SK-N-SH (cell line): ENCODE data around the gene KLHDC8A. TPM values are rescaled to one million over a fixed set of nuclear protein-coding genes. Genes with fewer than 3 reads are reported as not detected.

Experiments used
- CTCF ChIA-PET: fragments of 300-600, 350-600 bp; formaldehyde crosslinking; extraction: SDS; loops from one replicate; lab custom pipeline; 2021; lab: Yijun Ruan, JAX
- POLR2A ChIA-PET: fragments of 350-600 bp; sonication (Branson Sonifier 250); formaldehyde crosslinking; extraction: SDS; loops from one replicate; lab custom pipeline; 2020; ENCODE audit warnings: antibody characterized with exemption, inconsistent platforms; lab: Yijun Ruan, JAX
- DNase-seq: peaks from one replicate; pipeline ENCODE4 v3.0.0; 2012
- H2AFZ ChIP-seq: fragments of 200-600 bp; sonication (generic); 2 replicates; pipeline ENCODE4 v1.8.1; 2016; ENCODE audit warnings: antibody characterized with exemption, mild to moderate bottlenecking, low read depth
- H3F3A ChIP-seq: fragments of 200-600 bp; sonication (generic); replicated peaks from 2 replicates; pipeline ENCODE3; 2016; ENCODE audit warnings: antibody characterized with exemption, mild to moderate bottlenecking; ENCODE audit not compliant: insufficient read depth
- H3K27ac ChIP-seq, 2 experiments: fragments of 200-500 bp in 1 of 2; fragments of 200-600 bp in 1 of 2; sonication (Bioruptor generic) in 1 of 2; sonication (generic), shearing (Covaris generic) in 1 of 2; 2 replicates each; pipeline versions ENCODE4 v1.5.1 to v1.6.1; 2014 to 2016; ENCODE audit warnings: low read depth in 2 of 2, inconsistent platforms in 1 of 2, low read length in 1 of 2, mild to moderate bottlenecking in 1 of 2, mixed read lengths in 1 of 2
- H3K27me3 ChIP-seq: fragments of 200-600 bp; sonication (generic), shearing (Covaris generic); 2 replicates; pipeline ENCODE4 v1.6.1; 2016; ENCODE audit warnings: mixed run types; ENCODE audit not compliant: insufficient read depth
- H3K36me3 ChIP-seq, 2 experiments: fragments of 200-500 bp in 1 of 2; fragments of 200-600 bp in 1 of 2; sonication (Bioruptor generic) in 1 of 2; sonication (generic) in 1 of 2; replicated peaks in 1 of 2; 2 replicates each; pipeline versions ENCODE3 to v1.5.1; 2014 to 2016; ENCODE audit warnings: low read length in 1 of 2, mild to moderate bottlenecking in 1 of 2; ENCODE audit not compliant: insufficient read depth in 2 of 2, control insufficient read depth in 1 of 2
- H3K4me1 ChIP-seq, 2 experiments: fragments of 200-500 bp in 1 of 2; fragments of 200-600 bp in 1 of 2; sonication (Bioruptor generic) in 1 of 2; sonication (generic), shearing (Covaris generic) in 1 of 2; 2 replicates each; pipeline versions ENCODE4 v1.5.1 to v1.6.1; 2014 to 2016; ENCODE audit warnings: low read depth in 1 of 2, low read length in 1 of 2, mixed run types in 1 of 2; ENCODE audit not compliant: insufficient read depth in 2 of 2, control insufficient read depth in 1 of 2
- H3K4me2 ChIP-seq: fragments of 200-600 bp; sonication (generic), shearing (Covaris generic); 2 replicates; pipeline ENCODE4 v1.6.1; 2017; ENCODE audit warnings: mixed run types
- H3K4me3 ChIP-seq, 2 experiments: fragments of 200-500 bp in 1 of 2; fragments of 200-600 bp in 1 of 2; sonication (Bioruptor generic) in 1 of 2; sonication (generic), shearing (Covaris generic) in 1 of 2; 2 replicates each; pipeline versions ENCODE4 v1.5.1 to v1.8.1; 2014 to 2016; ENCODE audit warnings: low read depth in 2 of 2, inconsistent platforms in 1 of 2, low read length in 1 of 2, mild to moderate bottlenecking in 1 of 2, mixed read lengths in 1 of 2, moderate library complexity in 1 of 2
- H3K79me2 ChIP-seq: fragments of 200-600 bp; sonication (generic); 2 replicates; pipeline ENCODE4 v1.8.1; 2017; ENCODE audit warnings: mild to moderate bottlenecking; ENCODE audit not compliant: insufficient read depth
- H3K9ac ChIP-seq: fragments of 200-600 bp; sonication (generic); 2 replicates; pipeline ENCODE4 v1.6.1; 2017; ENCODE audit warnings: mixed run types
- H3K9me2 ChIP-seq: fragments of 200-600 bp; sonication (generic); 2 replicates; pipeline ENCODE4 v1.6.1; 2017; ENCODE audit warnings: mixed run types
- H3K9me3 ChIP-seq: fragments of 200-600 bp; sonication (generic); 2 replicates; pipeline ENCODE4 v1.6.1; 2017; ENCODE audit warnings: mixed run types, mild to moderate bottlenecking, moderate library complexity
- H4K20me1 ChIP-seq: fragments of 200-600 bp; sonication (generic); 2 replicates; pipeline ENCODE4 v1.6.1; 2017; ENCODE audit warnings: mild to moderate bottlenecking, mixed run types; ENCODE audit not compliant: insufficient read depth
- CTCF ChIP-seq: fragments of 200-600 bp; sonication (generic); IDR thresholded peaks from 2 replicates; pipeline ENCODE4 v1.6.1; 2017; ENCODE audit warnings: antibody characterized with exemption, mild to moderate bottlenecking, moderate library complexity
- ELF1 ChIP-seq: IDR thresholded peaks from 2 replicates; pipeline ENCODE4 v1.4.0; 2012
- FOXJ3 ChIP-seq: sonication (generic); formaldehyde crosslinking; IDR thresholded peaks from 2 replicates; pipeline ENCODE4 v1.5.1; 2020; ENCODE audit warnings: mild to moderate bottlenecking, missing genetic modification reagents
- MXI1 ChIP-seq: IDR thresholded peaks from 2 replicates; pipeline ENCODE4 v1.6.1; 2012; ENCODE audit warnings: mild to moderate bottlenecking, low read depth, low read length, improper control_type of control experiment
- PBX3 ChIP-seq: IDR thresholded peaks from 2 replicates; pipeline ENCODE4; 2012
- WGBS: methylation state at CpG from one replicate; pipeline ENCODE4 v1.1.6; 2017; ENCODE audit warnings: low lambda C conversion rate; 5-methylcytosine and 5-hydroxymethylcytosine counted together
- polyA plus RNA-seq, 3 experiments: library from polyadenylated mRNA; depleted of rRNA; stranded (reverse); fragments of >200 nt; gene quantifications; 2 replicates each; pipeline ENCODE4 v1.2.3, GENCODE V29; 2012
- TF ChIP-seq, protein P1 (sequence below): fragments of 150-350 bp; IDR thresholded peaks from 2 replicates; pipeline ENCODE4 v1.6.1; 2016; ENCODE audit warnings: mild to moderate bottlenecking, low read depth, low read length
- TF ChIP-seq, protein P2 (sequence below): IDR thresholded peaks from 2 replicates; pipeline ENCODE4 v1.4.0; 2012; ENCODE audit warnings: low read depth, borderline replicate concordance
- TF ChIP-seq, protein P3 (sequence below): IDR thresholded peaks from 2 replicates; pipeline ENCODE4 v1.6.1; 2012; ENCODE audit warnings: mild to moderate bottlenecking, low read depth, low read length, moderate library complexity

KLHDC8A gene
- polyA plus RNA-seq, 1 of the 3 experiments (the other 2 are of a cell fraction): 0.02 TPM

DNA sequence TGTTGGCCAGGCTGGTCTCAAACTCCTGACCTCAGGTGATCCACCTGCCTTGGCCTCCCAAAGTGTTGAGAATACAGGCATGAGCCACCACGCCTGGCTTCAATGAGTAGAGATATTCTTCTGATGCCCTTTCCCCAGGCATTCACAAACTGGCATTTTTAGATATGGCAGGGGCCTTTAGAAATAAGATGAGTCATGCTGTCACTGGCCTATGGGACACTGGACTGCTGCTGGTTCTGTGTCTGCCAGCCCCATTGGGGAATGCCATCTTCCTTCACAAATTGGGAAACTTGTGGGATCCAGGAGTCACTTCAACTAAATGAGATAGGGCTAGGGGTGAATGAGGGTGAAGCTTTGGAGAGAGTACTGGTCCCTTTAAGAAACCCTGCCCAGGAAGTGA lies 16.0 kb downstream of the KLHDC8A start:
- CTCF ChIA-PET: interaction anchor here (0.9 to 3.7 kb wide), 5 partner anchors 13 to 145 kb away, joined by 3 to 22 read pairs (median 15); no protein-coding TSS in a partner anchor
- 100% methylated on average over 1 of the region's 1 CpG for WGBS

More for the DNA sequence above, 16.0 kb downstream of the KLHDC8A start:
- Histone ChIP-seq H4K20me1 (no peaks in the 10 kb centered on the region), H3K9me2 (no peaks in the 10 kb centered on the region), H3K9me3 (no peaks in the 10 kb centered on the region), H3F3A (no peaks in the 10 kb centered on the region), H3K79me2 (no peaks in the 10 kb centered on the region), H3K36me3 (no peaks in the 10 kb centered on the region), H3K4me1 (peaks cover 0 to 7% of the 10 kb centered on the region in 2 experiments; a peak in 1 of 4 replicates), H3K9ac (no peak overlapping the region), H3K27me3 (peaks cover 11% of the 10 kb centered on the region; the same call in 1 of the 2 replicates), H3K27ac (no peak overlapping the region), H3K4me3 (no peak overlapping the region), H3K4me2 (no peak overlapping the region), H2AFZ (no peak overlapping the region)
- POLR2A ChIA-PET: no interaction called here
- DNase-seq: no peak
- TF ChIP-seq, protein P1, sequence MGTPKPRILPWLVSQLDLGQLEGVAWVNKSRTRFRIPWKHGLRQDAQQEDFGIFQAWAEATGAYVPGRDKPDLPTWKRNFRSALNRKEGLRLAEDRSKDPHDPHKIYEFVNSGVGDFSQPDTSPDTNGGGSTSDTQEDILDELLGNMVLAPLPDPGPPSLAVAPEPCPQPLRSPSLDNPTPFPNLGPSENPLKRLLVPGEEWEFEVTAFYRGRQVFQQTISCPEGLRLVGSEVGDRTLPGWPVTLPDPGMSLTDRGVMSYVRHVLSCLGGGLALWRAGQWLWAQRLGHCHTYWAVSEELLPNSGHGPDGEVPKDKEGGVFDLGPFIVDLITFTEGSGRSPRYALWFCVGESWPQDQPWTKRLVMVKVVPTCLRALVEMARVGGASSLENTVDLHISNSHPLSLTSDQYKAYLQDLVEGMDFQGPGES: no peak
- TF ChIP-seq CTCF (no peak), ELF1 (no peak), MXI1 (no peak), PBX3 (no peak), FOXJ3 (CRISPR knock-in tag) (no peak)
- TF ChIP-seq, protein P2, sequence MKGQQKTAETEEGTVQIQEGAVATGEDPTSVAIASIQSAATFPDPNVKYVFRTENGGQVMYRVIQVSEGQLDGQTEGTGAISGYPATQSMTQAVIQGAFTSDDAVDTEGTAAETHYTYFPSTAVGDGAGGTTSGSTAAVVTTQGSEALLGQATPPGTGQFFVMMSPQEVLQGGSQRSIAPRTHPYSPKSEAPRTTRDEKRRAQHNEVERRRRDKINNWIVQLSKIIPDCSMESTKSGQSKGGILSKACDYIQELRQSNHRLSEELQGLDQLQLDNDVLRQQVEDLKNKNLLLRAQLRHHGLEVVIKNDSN: no peak
- TF ChIP-seq, protein P3, sequence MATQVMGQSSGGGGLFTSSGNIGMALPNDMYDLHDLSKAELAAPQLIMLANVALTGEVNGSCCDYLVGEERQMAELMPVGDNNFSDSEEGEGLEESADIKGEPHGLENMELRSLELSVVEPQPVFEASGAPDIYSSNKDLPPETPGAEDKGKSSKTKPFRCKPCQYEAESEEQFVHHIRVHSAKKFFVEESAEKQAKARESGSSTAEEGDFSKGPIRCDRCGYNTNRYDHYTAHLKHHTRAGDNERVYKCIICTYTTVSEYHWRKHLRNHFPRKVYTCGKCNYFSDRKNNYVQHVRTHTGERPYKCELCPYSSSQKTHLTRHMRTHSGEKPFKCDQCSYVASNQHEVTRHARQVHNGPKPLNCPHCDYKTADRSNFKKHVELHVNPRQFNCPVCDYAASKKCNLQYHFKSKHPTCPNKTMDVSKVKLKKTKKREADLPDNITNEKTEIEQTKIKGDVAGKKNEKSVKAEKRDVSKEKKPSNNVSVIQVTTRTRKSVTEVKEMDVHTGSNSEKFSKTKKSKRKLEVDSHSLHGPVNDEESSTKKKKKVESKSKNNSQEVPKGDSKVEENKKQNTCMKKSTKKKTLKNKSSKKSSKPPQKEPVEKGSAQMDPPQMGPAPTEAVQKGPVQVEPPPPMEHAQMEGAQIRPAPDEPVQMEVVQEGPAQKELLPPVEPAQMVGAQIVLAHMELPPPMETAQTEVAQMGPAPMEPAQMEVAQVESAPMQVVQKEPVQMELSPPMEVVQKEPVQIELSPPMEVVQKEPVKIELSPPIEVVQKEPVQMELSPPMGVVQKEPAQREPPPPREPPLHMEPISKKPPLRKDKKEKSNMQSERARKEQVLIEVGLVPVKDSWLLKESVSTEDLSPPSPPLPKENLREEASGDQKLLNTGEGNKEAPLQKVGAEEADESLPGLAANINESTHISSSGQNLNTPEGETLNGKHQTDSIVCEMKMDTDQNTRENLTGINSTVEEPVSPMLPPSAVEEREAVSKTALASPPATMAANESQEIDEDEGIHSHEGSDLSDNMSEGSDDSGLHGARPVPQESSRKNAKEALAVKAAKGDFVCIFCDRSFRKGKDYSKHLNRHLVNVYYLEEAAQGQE: no peak
